HepG2 (cell line): ENCODE data around the gene INTS15. TPM values are rescaled to one million over a fixed set of nuclear protein-coding genes. Genes with fewer than 3 reads are reported as not detected.
A peak's percentile ranks its signal among the peaks of the same experiment; 100 is the strongest.

ENCODE experiments used
- AFF4 ChIP-seq: sonication (generic); formaldehyde crosslinking; IDR thresholded peaks from 2 replicates; pipeline ENCODE4 v1.4.0; 2020; ENCODE audit warnings: missing genetic modification reagents
- GABPA ChIP-seq, 2 experiments: IDR thresholded peaks; 2 replicates each; pipeline ENCODE4 v1.6.1; 2011 to 2016; ENCODE audit warnings: low read depth in 2 of 2, low read length in 1 of 2, missing biosample characterization in 1 of 2, missing genetic modification characterization in 1 of 2
- GATAD1 ChIP-seq: IDR thresholded peaks from 2 replicates; pipeline ENCODE4 v1.6.1; 2016; ENCODE audit warnings: missing genetic modification reagents, missing compliant biosample characterization
- IKZF1 ChIP-seq: fragments of 450-650 bp; IDR thresholded peaks from 2 replicates; pipeline ENCODE4 v1.7.1; 2016
- JUNB ChIP-seq: sonication (generic); formaldehyde crosslinking; IDR thresholded peaks from 2 replicates; pipeline ENCODE4 v1.8.0; 2022; ENCODE audit warnings: missing genetic modification reagents, mild to moderate bottlenecking, borderline replicate concordance
- KDM5A ChIP-seq: fragments of 200-600 bp; sonication (generic); IDR thresholded peaks from 2 replicates; pipeline ENCODE4 v1.7.0; 2018; ENCODE audit warnings: antibody characterized with exemption, mild to moderate bottlenecking, low read length, borderline replicate concordance
- KMT2B ChIP-seq: IDR thresholded peaks from 2 replicates; pipeline ENCODE4 v1.6.1; 2016; ENCODE audit warnings: missing genetic modification reagents, missing compliant biosample characterization
- NCOR1 ChIP-seq: fragments of 200-600 bp; sonication (generic); IDR thresholded peaks from 2 replicates; pipeline ENCODE4 v1.7.0; 2017; ENCODE audit warnings: antibody characterized with exemption, low read length, borderline replicate concordance
- SMYD3 ChIP-seq: sonication (generic); formaldehyde crosslinking; IDR thresholded peaks from 2 replicates; pipeline ENCODE4 v1.8.1; 2023; ENCODE audit warnings: mild to moderate bottlenecking, missing genetic modification reagents
- SRY ChIP-seq: sonication (generic); formaldehyde crosslinking; IDR thresholded peaks from 2 replicates; pipeline ENCODE4 v1.8.0; 2022; ENCODE audit warnings: mild to moderate bottlenecking, missing genetic modification reagents
- WIZ ChIP-seq: sonication (generic); formaldehyde crosslinking; IDR thresholded peaks from 2 replicates; pipeline ENCODE4 v1.5.1; 2020; ENCODE audit warnings: mild to moderate bottlenecking, missing genetic modification reagents
- ZFP41 ChIP-seq: sonication (generic); formaldehyde crosslinking; IDR thresholded peaks from 2 replicates; pipeline ENCODE4 v1.4.0; 2020; ENCODE audit warnings: mild to moderate bottlenecking, missing genetic modification reagents, borderline replicate concordance
- ZFP62 ChIP-seq: sonication (generic); formaldehyde crosslinking; IDR thresholded peaks from 2 replicates; pipeline ENCODE4 v1.4.0; 2020; ENCODE audit warnings: missing genetic modification reagents
- ZNF124 ChIP-seq: sonication (generic); formaldehyde crosslinking; IDR thresholded peaks from 2 replicates; pipeline ENCODE4 v1.4.0; 2020; ENCODE audit warnings: missing genetic modification reagents
- ZNF446 ChIP-seq: sonication (generic); formaldehyde crosslinking; IDR thresholded peaks from 2 replicates; pipeline ENCODE4 v1.5.0; 2020; ENCODE audit warnings: mild to moderate bottlenecking, missing genetic modification reagents
- ZNF451 ChIP-seq: sonication (generic); formaldehyde crosslinking; IDR thresholded peaks from 2 replicates; pipeline ENCODE4 v1.5.0; 2020; ENCODE audit warnings: mild to moderate bottlenecking, missing genetic modification reagents
- ZNF558 ChIP-seq: sonication (generic); formaldehyde crosslinking; IDR thresholded peaks from 2 replicates; pipeline ENCODE4 v1.9.0; 2022; ENCODE audit warnings: mild to moderate bottlenecking, missing genetic modification reagents, borderline replicate concordance
- ZNF607 ChIP-seq: sonication (generic); formaldehyde crosslinking; IDR thresholded peaks from 2 replicates; pipeline ENCODE4 v1.5.1; 2020; ENCODE audit warnings: missing genetic modification reagents, mild to moderate bottlenecking, borderline replicate concordance
- ZNF652 ChIP-seq: IDR thresholded peaks from 2 replicates; pipeline ENCODE4 v1.6.1; 2016; ENCODE audit warnings: low read depth, borderline replicate concordance
- ZNF672 ChIP-seq: sonication (generic); formaldehyde crosslinking; IDR thresholded peaks from 2 replicates; pipeline ENCODE4 v1.8.1; 2022; ENCODE audit warnings: missing genetic modification reagents
- polyA plus RNA-seq, 8 experiments: library from polyadenylated mRNA; depleted of rRNA in 3 of 8; stranded (reverse) in 7 of 8; unstranded in 1 of 8; fragments of >200 nt; fragmentation: Illumina TruSeq in 4 of 8; extraction: Trizol in 4 of 8; gene quantifications; 2 replicates each; pipeline versions ENCODE4 v1.2.1 to v1.2.3, GENCODE V29; 2011 to 2016; ENCODE audit warnings: low read depth in 4 of 8, missing spikeins in 1 of 8, mixed read lengths in 1 of 8; ENCODE audit not compliant: insufficient read depth in 1 of 8
- total RNA-seq, 5 experiments: library from RNA; depleted of rRNA; stranded (reverse); fragments of >200 nt; fragmentation: Illumina TruSeq; extraction: Trizol; gene quantifications; 2 replicates each; pipeline ENCODE4 v1.2.3, GENCODE V29; 2016; ENCODE audit warnings: low read depth in 1 of 5
- TF ChIP-seq, protein P1 (sequence below): sonication (generic); formaldehyde crosslinking; conservative IDR thresholded peaks from 2 replicates; pipeline ENCODE4 v1.8.0; 2022; ENCODE audit warnings: low read depth, missing genetic modification reagents
- TF ChIP-seq, protein P2 (sequence below): sonication (generic); formaldehyde crosslinking; conservative IDR thresholded peaks from 2 replicates; pipeline ENCODE4 v1.8.0; 2022; ENCODE audit warnings: missing genetic modification reagents

Gene INTS15
- total and polyA plus RNA-seq, 2 of the 13 experiments (the other 11 are each of a cell fraction or from before 2014, with no cell fraction given): 16.3 to 25.7 TPM

GRCh38 chr7:6577369-6578113 lies 12.3 kb upstream of the INTS15 start, which contains the start of gene ZDHHC4 (continued):
- peak; percentile 62; the same call in 1 of the 2 replicates for TF ChIP-seq ZNF558 (CRISPR knock-in tag)
- TF ChIP-seq ZFP41 (CRISPR knock-in tag): no peak
- no peak for TF ChIP-seq NCOR1
- TF ChIP-seq ZNF451 (CRISPR knock-in tag): 0 out of 2 replicates have a peak, but pooled peaks have one; percentile 18
- TF ChIP-seq SMYD3: no peak
- TF ChIP-seq ZNF607 (CRISPR knock-in tag): peak; percentile 87; the same call in 1 of the 2 replicates
- TF ChIP-seq, protein P1, sequence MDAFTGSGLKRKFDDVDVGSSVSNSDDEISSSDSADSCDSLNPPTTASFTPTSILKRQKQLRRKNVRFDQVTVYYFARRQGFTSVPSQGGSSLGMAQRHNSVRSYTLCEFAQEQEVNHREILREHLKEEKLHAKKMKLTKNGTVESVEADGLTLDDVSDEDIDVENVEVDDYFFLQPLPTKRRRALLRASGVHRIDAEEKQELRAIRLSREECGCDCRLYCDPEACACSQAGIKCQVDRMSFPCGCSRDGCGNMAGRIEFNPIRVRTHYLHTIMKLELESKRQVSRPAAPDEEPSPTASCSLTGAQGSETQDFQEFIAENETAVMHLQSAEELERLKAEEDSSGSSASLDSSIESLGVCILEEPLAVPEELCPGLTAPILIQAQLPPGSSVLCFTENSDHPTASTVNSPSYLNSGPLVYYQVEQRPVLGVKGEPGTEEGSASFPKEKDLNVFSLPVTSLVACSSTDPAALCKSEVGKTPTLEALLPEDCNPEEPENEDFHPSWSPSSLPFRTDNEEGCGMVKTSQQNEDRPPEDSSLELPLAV (CRISPR knock-in tag): no peak
- no peak for TF ChIP-seq ZNF672 (CRISPR knock-in tag)
- TF ChIP-seq GABPA (IDR thresholded peaks at IDR 0.05; ENCODE audit: low read depth, low read length): peak; percentile 95
- TF ChIP-seq GABPA (CRISPR knock-in tag; IDR thresholded peaks at IDR 0.05; ENCODE audit: low read depth): peak; percentile 95
- TF ChIP-seq KMT2B (CRISPR knock-in tag): peak; percentile 76
- no peak for TF ChIP-seq JUNB
- peak; percentile 21; the same call in 1 of the 2 replicates for TF ChIP-seq KDM5A
- peak; percentile 49; the same call in 1 of the 2 replicates for TF ChIP-seq SRY
- TF ChIP-seq, protein P2, sequence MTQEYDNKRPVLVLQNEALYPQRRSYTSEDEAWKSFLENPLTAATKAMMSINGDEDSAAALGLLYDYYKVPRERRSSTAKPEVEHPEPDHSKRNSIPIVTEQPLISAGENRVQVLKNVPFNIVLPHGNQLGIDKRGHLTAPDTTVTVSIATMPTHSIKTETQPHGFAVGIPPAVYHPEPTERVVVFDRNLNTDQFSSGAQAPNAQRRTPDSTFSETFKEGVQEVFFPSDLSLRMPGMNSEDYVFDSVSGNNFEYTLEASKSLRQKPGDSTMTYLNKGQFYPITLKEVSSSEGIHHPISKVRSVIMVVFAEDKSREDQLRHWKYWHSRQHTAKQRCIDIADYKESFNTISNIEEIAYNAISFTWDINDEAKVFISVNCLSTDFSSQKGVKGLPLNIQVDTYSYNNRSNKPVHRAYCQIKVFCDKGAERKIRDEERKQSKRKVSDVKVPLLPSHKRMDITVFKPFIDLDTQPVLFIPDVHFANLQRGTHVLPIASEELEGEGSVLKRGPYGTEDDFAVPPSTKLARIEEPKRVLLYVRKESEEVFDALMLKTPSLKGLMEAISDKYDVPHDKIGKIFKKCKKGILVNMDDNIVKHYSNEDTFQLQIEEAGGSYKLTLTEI: no peak
- no peak for TF ChIP-seq ZNF124 (CRISPR knock-in tag)
- TF ChIP-seq ZNF652 (CRISPR knock-in tag): no peak
- TF ChIP-seq AFF4: no peak
- no peak for TF ChIP-seq IKZF1
- TF ChIP-seq ZFP62 (CRISPR knock-in tag): no peak
- no peak for TF ChIP-seq ZNF446 (CRISPR knock-in tag)
- TF ChIP-seq WIZ (CRISPR knock-in tag): no peak
- peak; percentile 89 for TF ChIP-seq GATAD1 (CRISPR knock-in tag)
